Measurements from ENCODE around the gene MB21D2. TPM values are rescaled to one million over a fixed set of nuclear protein-coding genes. Genes with fewer than 3 reads are reported as not detected.
A peak's percentile ranks its signal among the peaks of the same experiment; 100 is the strongest.
"Not testable (repeated sequence)": the region's sequence is repeated elsewhere in the genome, so short reads cannot be mapped to it uniquely, and the experiment has no call there.

The MB21D2 gene, protein sequence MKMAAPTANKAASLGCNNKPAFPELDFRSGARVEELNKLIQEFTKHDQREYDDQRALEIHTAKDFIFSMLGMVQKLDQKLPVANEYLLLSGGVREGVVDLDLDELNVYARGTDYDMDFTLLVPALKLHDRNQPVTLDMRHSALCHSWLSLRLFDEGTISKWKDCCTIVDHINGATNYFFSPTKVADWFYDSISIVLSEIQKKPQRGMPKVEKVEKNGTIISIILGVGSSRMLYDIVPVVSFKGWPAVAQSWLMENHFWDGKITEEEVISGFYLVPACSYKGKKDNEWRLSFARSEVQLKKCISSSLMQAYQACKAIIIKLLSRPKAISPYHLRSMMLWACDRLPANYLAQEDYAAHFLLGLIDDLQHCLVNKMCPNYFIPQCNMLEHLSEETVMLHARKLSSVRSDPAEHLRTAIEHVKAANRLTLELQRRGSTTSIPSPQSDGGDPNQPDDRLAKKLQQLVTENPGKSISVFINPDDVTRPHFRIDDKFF
- total RNA-seq (2014; rRNA removed; shearing (Covaris generic)), result 16.1 and 17.8 TPM in 2 replicates
- polyA plus RNA-seq (2015; cell fraction: cytosol; rRNA removed), result 19.4 and 19.9 TPM in 2 replicates
- polyA plus RNA-seq (2015; cell fraction: nucleus; rRNA removed), result 23.4 and 24.7 TPM in 2 replicates

DNA sequence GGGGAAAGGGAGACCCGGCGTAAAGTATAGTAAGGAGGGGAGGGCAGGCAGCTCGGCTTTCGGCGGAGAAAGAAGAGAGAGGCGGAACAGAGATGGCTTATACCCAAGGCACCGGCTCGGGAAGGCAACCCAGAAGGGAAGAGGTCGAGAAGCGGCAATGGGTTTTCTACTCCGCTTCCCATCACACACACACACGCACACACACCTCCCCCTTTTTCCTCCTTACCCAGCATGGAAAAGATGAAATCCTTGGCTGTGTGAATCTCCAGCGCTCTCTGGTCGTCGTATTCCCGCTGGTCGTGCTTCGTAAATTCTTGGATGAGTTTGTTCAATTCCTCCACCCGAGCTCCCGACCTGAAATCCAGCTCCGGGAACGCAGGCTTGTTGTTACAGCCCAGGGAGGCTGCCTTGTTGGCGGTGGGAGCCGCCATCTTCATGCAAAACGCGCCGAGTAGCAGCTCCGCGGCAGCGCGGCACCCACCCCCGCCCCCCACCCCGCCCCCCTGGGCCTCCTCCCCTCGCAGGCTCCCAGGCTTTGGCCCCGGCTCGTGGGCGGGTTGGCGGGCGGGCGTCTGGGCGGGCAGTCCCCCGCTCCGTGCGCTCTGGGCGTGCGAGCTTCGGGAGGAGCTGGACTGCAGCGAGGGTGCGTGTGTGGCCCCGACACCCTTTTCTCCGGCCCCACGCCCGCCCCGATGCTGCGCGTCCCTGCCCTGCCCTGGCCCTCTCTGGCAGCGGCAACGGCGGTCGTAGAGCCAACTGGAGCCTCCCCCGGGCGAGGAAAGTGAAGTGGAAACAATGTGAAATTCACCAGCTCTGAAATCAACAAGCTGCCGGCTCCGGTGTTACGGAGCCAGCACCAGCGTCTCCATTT is at the start of gene MB21D2:
Gene MB21D2, minus strand, starts transcription at position 453 of the 871 bp plus-strand sequence. Its CDS starts 16 bp downstream, at position 437.
- peak; percentile 85 for DNase-seq (ENCODE audit: low read depth)

DNA sequence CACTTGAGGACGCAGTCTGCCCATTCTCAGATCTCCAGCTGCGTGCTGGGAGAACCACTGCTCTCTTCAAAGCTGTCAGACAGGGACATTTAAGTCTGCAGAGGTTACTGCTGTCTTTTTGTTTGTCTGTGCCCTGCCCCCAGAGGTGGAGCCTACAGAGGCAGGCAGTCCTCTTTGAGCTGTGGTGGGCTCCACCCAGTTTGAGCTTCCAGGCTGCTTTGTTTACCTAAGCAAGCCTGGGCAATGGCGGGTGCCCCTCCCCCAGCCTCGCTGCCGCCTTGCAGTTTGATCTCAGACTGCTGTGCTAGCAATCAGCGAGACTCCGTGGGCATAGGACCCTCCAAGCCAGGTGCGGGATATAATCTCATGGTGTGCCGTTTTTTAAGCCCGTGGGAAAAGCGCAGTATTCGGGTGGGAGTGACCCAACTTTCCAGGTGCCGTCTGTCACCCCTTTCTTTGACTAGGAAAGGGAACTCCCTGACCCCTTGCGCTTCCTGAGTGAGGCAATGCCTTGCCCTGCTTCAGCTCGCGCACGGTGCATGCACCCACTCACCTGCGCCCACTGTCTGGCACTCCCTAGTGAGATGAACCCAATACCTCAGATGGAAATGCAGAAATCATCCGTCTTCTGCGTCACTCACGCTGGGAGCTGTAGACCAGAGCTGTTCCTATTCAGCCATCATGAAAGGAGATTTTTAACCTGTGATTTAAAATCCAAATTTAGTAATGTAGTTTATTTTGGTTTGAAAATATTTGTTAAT is 47.5 kb upstream of the MB21D2 start:
- DNase-seq (ENCODE audit: low read depth), result not testable (repeated sequence)

DNA sequence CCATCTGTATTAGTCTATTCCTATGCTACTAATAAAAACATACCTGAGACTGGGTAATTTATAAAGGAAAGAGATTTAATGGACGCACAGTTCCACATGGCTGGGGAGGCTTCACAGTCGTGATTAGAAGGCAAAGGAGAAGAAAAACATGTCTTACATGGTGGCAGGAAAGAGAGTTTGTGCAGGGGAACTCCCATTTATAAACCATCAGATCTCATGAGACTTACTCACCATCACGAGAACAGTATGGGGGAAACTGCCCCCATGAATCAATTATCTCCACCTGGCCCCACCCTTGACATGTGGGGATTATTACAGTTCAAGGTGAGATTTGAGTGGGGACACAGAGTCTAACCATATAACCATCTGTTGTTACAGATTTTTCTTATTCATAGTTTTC is 42.1 kb upstream of the MB21D2 start:
- DNase-seq (ENCODE audit: low read depth), result no peak

DNA sequence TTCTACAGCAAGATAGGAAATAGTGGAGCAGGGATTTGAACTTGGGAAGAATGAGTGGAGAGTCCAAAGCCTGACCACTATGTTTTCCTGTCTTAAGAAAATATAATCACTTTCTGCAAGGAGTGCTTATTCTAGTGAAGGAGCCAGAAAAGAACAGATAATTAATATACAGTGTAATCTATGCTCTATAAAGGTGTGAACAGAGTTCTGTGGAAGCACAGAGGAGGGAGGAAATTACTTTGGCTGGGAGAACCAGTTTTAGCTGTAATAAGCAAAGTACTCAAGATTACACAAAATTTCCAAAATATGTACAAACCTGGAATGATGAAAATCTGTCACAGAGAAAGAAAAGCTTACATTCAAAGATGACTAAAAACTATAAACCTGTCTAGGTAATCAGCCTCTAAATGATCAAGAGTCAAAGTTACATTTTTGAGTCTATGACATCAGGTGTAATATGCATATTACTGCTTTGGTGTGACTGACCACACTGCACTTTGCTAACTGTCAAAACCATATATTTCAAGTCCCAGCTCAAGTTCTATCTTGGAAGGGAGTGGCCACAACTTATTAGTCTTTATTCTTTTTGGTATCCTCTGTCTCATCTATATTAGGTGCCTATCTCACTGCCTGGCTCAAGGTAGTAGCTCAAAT is 40.7 kb upstream of the MB21D2 start:
- DNase-seq (ENCODE audit: low read depth), result no peak

DNA sequence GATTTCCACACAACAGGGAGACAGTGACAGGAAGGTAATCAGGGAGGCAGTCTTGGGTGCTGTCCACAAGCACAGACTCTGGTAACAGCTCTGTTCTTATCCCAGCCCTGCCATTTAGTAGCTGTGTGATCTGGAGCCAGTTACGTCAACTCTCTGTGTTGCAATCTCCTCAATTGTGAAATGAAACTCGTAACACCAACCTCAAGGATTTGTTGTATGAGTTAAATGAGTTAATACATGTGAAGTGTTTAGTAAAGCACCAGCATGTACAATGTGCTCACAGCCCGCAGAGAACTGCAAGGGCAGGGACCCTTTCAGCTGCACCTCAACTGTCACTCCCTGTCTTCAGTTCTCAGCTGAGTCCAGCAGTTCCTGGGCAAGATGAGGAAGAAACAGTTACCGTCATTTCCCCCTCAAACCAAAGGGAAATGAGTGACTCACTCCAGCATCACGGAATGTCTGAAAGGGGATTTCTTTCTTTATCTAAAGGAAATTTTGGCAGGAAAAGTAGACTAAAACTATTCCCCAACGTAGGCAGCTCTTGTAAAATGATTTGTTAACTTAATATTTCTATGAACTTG is 39.9 kb upstream of the MB21D2 start:
- peak; percentile 95 for DNase-seq (ENCODE audit: low read depth)

DNA sequence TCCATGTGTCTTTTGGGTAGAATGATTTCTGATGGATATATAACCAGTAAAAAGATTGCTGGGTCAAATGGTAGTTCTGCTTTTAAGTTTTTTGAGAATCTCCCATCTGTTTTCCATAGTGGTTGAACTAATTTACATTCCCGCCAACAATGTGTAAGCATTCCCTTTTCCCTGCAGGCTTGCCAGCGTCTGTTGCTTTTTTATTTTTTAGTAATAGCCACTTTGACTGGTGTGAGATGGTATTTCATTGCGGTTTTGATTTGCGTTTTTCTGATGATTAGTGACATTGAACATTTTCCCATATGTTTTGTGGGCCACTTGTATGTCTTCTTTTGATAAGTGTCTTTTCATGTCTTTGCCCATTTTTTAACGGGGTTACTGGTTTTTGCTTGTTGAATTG is 36.3 kb upstream of the MB21D2 start:
- no peak for DNase-seq (ENCODE audit: low read depth)

DNA sequence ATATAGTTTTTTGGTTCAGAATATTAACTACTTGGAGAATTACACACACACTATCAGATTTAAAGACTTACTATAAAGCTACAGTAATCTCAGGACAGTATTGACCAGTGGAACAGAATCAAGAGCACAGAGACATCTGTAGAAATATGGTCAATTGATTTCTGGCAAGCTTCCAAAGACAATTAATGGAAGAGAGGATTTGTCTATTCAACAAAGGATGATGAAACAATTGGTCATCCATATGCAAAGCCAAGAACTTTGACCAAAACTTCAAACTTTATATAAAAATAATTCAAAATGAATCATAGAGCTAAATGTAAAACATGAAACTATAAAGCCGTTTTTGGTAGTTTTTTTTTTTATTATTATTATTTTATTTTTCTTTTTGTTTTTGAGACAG is 29.8 kb upstream of the MB21D2 start:
- DNase-seq (ENCODE audit: low read depth), result no peak

DNA sequence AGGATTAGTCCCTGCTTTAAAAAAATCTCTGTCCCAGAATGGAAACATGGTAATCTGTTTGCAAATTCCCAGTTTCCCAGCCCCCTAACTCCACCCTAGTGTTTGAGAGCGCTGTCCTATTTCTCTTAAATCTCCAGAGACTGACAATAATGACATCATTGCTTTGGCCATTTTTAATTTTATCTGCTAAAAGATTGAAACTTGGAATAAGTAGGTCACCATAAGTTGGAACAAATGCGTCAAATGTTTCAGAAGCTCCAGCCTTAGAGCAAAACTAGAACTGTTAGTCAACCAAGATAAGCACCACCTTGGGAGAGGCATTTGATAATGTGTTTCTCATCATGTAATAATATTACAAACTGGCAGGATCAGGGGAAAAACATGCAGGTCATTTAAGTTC is 25.7 kb upstream of the MB21D2 start:
- no peak for DNase-seq (ENCODE audit: low read depth)

DNA sequence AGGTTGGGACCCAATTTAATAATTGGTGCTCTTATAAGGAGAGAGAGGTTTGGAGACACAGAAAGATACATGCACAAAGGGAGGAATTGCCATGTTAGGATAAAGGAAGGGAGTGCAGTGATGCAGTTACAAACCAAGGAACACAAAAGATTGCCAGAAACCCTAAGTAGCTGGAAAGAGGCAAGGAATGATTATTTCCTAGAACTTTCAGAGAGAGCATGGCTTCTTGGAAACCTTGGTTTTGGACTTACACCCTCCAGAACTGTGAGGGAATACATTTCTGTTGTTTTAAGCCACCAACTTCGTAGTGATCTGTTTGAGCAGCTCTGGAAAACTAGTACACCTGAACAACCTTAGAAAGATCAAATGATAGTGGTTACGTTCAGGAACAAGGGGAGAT is 25.0 kb upstream of the MB21D2 start:
- no peak for DNase-seq (ENCODE audit: low read depth)

DNA sequence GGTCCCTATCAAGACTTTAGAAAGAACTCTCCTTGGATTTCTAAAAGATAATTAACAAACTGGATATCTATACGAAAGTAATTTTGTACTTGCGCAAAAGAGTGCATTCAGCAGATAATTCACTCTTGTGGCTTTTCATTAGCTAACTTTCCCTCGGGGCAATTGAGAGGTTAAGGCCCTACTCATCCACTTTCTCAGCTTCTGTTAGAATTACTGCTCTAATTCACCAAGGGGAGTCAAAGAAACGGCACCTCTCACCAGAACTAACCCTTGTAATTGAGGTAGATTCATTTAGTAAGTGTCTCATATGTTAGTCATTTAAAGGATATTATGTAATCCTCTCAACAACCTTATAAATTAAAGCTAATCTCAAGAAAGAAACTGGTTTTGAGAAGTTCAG is 22.5 kb upstream of the MB21D2 start:
- DNase-seq (ENCODE audit: low read depth), result no peak

DNA sequence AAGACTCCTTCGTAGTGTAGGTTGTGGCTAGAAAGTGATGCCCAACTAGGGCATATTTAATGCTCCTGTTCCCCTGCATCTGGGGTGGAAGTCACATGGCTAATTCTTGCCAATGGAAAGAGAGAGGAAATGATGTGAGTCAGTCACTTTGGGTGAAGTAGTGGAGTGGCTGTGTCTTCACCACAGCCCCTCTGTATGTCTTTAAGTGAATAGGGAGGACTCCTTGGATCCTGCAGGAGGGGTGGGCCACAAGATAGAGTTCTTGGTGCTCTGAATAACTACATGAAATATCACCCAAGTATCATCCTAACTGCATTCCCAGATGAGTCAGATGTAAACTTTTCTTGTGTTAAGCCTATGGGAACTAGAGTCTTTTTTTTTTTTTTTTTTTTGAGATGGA is 17.8 kb upstream of the MB21D2 start:
- DNase-seq (ENCODE audit: low read depth), result peak; percentile 52

DNA sequence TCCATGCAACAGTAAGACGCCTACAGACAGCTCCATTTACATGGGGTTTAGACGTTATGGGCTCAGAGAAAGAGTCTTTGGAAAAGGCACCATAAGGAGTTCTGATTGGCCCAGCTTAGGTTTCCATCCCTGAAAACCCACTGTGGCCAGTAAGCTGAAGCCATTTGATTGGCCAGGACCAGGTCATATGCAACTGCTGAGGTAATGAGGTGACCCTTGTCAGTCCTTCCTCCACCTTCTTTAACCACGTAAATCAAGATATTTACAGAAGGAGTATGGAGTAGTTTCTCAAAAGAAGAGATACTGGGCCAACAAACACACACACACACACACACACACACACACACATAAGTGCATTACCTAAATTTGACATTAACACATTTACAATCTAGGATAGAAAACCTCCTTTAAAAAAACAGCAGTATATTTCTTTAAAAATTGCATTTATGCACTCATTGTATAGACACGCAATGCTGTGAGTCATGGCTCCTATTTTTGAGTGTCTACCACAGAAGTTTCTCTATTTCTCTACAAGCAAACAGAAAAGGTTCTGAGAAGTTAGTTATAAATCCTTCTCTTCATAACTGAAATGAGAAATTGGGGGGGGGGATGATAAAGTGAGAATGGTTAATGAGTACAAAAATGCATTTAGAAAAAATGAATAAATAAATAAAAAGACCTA is 16.3 kb upstream of the MB21D2 start:
- peak; percentile 16 for DNase-seq (ENCODE audit: low read depth)

DNA sequence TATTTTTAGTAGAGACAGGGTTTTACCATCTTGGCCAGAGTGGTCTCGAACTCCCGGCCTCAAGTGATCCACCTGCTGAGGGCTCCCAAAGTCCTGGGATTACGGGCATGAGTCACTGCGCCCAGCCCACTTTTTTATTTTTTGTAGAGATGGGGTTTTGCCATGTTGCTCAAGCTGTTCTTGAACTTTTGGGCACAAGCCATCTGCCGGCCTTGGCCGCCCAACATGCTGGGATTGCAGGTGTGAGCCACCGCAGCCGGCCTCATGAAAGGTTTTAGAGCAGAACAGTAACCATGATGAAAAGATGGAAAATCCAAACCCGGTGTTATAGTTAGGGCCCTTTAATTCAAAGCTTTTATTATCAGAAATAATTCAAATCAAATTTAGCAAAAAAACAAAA is 15.6 kb upstream of the MB21D2 start:
- no peak for DNase-seq (ENCODE audit: low read depth)

DNA sequence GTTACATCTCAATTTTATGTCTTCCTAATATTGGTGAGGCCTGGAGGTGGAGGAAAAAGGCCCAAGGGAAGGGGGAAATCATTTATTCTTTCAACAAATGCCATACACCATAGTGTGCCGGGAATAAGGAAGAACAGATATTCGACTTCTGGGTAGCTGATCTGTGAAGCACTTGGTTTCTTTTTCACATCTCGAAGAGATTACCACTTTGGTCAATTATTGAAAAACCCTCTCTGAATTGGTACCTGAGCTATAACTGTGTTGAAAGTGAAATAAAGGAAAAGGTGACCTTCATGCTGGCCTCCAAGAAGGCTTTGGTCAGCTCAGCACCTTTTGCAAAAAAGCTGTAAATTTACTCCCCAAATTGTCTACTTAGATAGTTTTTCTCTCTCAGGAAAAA is 14.2 kb upstream of the MB21D2 start:
- no peak for DNase-seq (ENCODE audit: low read depth)

DNA sequence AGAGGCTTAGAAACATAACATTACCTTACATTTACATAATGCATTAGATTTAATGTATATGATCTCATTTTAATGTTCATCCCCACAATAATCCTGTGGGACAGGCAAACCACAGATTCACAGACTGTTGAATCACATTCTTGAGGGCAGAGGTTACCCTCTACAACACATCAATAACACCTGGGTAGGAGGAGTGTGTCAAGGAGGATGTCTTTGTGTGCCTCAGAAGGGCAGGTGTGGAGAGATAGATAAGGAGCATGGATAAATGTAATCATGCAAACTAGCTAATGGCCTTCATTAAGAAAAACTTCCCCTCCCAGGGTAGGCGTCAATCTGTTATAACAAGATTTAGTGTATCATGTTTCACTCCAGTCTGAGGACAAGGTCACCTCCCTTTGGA is 12.9 kb upstream of the MB21D2 start:
- no peak for DNase-seq (ENCODE audit: low read depth)

DNA sequence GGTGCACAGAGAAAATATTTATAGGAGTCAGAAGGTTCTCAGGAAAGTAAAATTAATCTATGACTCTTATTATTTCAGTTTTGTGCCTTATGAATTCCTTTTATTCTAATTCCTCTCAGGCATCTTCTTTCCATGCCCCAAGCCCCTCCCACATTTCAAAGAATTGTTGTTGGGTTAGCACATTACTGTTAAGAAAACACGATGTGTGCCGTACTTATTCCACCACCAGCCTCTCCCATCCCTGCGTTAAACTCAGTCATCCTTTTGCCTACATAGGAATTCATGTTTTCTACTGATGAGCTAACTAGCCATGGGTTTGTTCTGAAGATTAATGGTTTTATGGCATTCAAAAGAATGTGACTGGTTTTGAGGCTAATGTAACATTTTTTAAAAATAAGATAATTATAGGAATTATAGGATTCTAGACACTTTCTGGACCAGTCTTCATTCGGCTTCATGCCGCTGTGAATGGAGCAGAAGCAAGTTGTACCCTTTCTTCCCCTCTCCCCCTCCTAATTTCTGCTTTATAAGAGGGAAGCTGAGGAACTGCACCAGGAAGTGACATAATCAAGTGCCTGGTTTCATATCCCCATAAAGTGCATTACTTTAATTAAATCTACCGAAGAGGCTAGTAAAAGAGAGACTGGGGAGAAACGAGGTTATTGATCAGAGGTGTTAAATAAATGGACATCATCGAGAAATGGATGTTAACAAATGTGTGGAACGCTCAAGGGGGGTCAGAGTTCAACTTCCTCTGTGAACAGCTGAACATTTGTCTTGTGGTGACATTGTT is 12.3 kb upstream of the MB21D2 start:
- no peak for DNase-seq (ENCODE audit: low read depth)

DNA sequence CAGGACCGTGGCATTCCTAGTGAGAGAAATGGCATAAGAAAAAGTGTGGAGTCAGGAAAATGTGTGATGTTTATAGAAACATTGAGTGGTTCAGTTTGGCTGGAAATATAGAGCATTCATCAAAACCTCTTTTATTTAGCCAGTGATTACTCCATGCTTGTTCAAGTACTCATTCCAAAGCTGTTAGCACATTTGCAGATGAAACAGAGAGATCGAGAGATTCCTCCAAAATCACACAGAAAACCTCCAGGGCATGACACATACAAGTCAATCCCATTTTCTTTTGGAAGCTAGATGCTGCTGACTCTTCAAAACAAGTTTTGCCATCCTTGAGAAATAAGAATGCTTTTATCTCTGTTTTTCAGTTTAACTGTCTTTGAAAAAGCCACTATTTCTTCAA is 11.5 kb upstream of the MB21D2 start:
- DNase-seq (ENCODE audit: low read depth), result no peak

DNA sequence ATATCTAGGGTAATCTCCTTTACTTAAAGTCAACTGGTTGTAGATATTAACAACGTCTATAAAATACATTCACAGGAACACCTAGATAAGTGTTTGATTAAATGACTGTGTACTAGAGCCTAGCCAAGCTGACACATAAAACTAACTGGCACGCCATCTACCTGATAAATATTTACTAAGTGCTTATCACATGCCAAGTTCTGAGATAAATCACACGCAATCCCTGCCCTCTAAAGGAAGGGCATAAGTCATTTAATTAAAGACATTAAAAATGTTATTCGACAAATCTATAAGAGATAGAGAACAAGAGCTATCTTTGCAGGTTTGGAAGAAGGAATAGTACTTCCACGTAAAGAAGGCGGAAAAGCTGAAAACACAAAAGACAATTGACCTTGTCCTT is 11.1 kb upstream of the MB21D2 start:
- no peak for DNase-seq (ENCODE audit: low read depth)

DNA sequence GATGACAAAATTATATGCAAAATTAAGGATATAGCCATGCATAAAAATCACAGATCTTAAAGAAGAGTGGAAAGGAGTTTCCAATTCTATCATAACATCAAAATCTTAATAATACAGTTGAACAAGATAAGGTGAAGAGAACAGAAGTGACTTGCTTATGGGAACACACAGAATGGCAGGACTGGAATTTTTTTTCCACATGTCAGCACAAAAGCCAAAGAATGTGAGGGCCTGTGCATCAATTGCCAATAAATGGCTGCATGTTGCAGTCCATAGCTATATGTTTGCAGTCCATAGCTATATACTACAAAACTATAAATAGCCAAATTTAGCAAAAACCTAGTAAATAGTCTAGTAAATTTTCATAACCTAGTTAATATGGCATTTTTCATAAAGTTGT is 10.4 kb upstream of the MB21D2 start:
- DNase-seq (ENCODE audit: low read depth), result no peak

All from HT1080 (cell line).